H1 (cell line): Measurements from ENCODE around the gene CYP1A2. TPM values are rescaled to one million over a fixed set of nuclear protein-coding genes. Genes with fewer than 3 reads are reported as not detected.

ENCODE experiments used
- E2F6 ChIP-seq: IDR thresholded peaks from 2 replicates; pipeline ENCODE4 v1.6.1; 2012; ENCODE audit warnings: inconsistent platforms
- HDAC2 ChIP-seq, 2 experiments: fragments of 300-600 bp in 1 of 2; sonication (generic) in 1 of 2; IDR thresholded peaks; 2 replicates each; pipeline ENCODE4 v1.6.1; 2011 to 2012; ENCODE audit warnings: low read depth in 2 of 2, low read length in 2 of 2, mild to moderate bottlenecking in 2 of 2, moderate library complexity in 2 of 2, borderline replicate concordance in 1 of 2, inconsistent platforms in 1 of 2
- HDAC6 ChIP-seq: IDR thresholded peaks from one replicate; pipeline ENCODE4 v1.7.1; 2012; ENCODE audit warnings: low read depth, mild to moderate bottlenecking, inconsistent platforms, low read length, moderate library complexity
- RXRA ChIP-seq: IDR thresholded peaks from 2 replicates; pipeline ENCODE4 v1.6.1; 2011; ENCODE audit warnings: low read depth, mild to moderate bottlenecking, low read length, moderate library complexity; ENCODE audit not compliant: insufficient read depth
- YY1 ChIP-seq: IDR thresholded peaks from 2 replicates; pipeline ENCODE4 v1.6.1; 2011; ENCODE audit warnings: low read depth, mild to moderate bottlenecking, low read length
- polyA plus RNA-seq, 7 experiments: library from polyadenylated mRNA; depleted of rRNA in 3 of 7; stranded (reverse) in 5 of 7; unstranded in 2 of 7; fragments of >200 nt in 5 of 7; fragments of 200-250 nt in 2 of 7; gene quantifications; 1 replicate in 5 of 7; 2 replicates in 1 of 7; 4 replicates in 1 of 7; pipeline versions ENCODE4 v1.2.1 to v1.2.3, GENCODE V29; 2011 to 2013; ENCODE audit warnings: missing spikeins in 2 of 7, mixed read lengths in 2 of 7
- total RNA-seq: library from RNA; stranded (reverse); fragmentation: NEBNext Ultra II Directional; extraction: Animal tissue kit (Norgen Biotek cat#: 25700); gene quantifications from 2 replicates; pipeline ENCODE4 v1.2.1, GENCODE V29; 2021

CYP1A2 gene
- total and polyA plus RNA-seq, 2 of the 8 experiments (the other 6 are each of a cell fraction or from before 2014, with no cell fraction given) = not detected

- TF ChIP-seq YY1 (no peak), E2F6 (no peak), HDAC2 (IDR thresholded peaks at IDR 0.05; ENCODE audit: borderline replicate concordance in 1 of 2, low read depth in 2 of 2, low read length in 2 of 2) (no peak), RXRA (no peak), HDAC6 (no peak)
These were observed 41.7 kb downstream of the CYP1A2 start (continued) for GRCh38 chr15:74790080-74790916.
